ENCODE measurements around the gene SAMD7.

The SAMD7 gene

GRCh38 chr3:169911272-169911671 lies at the start of gene SAMD7:
Gene SAMD7, plus strand, starts transcription at chr3:169911572. Its CDS starts 7,927 bp downstream, at chr3:169919499.
- DNase-seq, result no peak

GRCh38 chr3:169861871-169862270 lies 49.5 kb upstream of the SAMD7 start:
- DNase-seq, result no peak

GRCh38 chr3:169863458-169863899 lies 47.9 kb upstream of the SAMD7 start:
- DNase-seq, result peak; percentile 60

- DNase-seq, result no peak
These were observed 47.1 kb upstream of the SAMD7 start for GRCh38 chr3:169864270-169864669.

- DNase-seq, result no peak
These were observed 46.1 kb upstream of the SAMD7 start for GRCh38 chr3:169865176-169865767.

- DNase-seq, result no peak
These were observed 43.7 kb upstream of the SAMD7 start for GRCh38 chr3:169867584-169868210.

GRCh38 chr3:169868369-169868768 lies 43.0 kb upstream of the SAMD7 start:
- no peak for DNase-seq

GRCh38 chr3:169869484-169870220 lies 41.7 kb upstream of the SAMD7 start, which contains the start of gene LRRC31:
Gene LRRC31, minus strand, starts transcription at chr3:169869935. Its CDS starts 128 bp downstream, at chr3:169869807.
- no peak for DNase-seq

GRCh38 chr3:169871129-169871886 lies 40.1 kb upstream of the SAMD7 start:
- DNase-seq, result no peak

- DNase-seq, result no peak
These were observed 32.3 kb upstream of the SAMD7 start for GRCh38 chr3:169879013-169879557.

GRCh38 chr3:169879845-169880575 lies 31.4 kb upstream of the SAMD7 start:
- no peak for DNase-seq

- no peak for DNase-seq
These were observed 30.7 kb upstream of the SAMD7 start for GRCh38 chr3:169880576-169881250.

- peak; percentile 10 for DNase-seq
These were observed 24.7 kb upstream of the SAMD7 start for GRCh38 chr3:169886671-169887070.

GRCh38 chr3:169891886-169892285 lies 19.5 kb upstream of the SAMD7 start:
- no peak for DNase-seq

GRCh38 chr3:169894110-169894509 lies 17.3 kb upstream of the SAMD7 start:
- no peak for DNase-seq

- no peak for DNase-seq
These were observed 16.3 kb upstream of the SAMD7 start for GRCh38 chr3:169895072-169895471.

GRCh38 chr3:169897284-169897683 lies 14.1 kb upstream of the SAMD7 start:
- no peak for DNase-seq

GRCh38 chr3:169901453-169901852 lies 9.9 kb upstream of the SAMD7 start:
- no peak for DNase-seq

- DNase-seq, result no peak
These were observed 6.0 kb upstream of the SAMD7 start for GRCh38 chr3:169905404-169905803.

GRCh38 chr3:169907476-169907875 lies 3.9 kb upstream of the SAMD7 start:
- DNase-seq, result no peak

- no peak for DNase-seq
These were observed 3.4 kb upstream of the SAMD7 start for GRCh38 chr3:169907944-169908343.

- DNase-seq, result no peak
These were observed 2.0 kb downstream of the SAMD7 start for GRCh38 chr3:169913323-169913722.
